GM12875 (cell line): Measurements from ENCODE around the gene LARP7.
"Not testable (repeated sequence)": the region's sequence is repeated elsewhere in the genome, so short reads cannot be mapped to it uniquely, and the experiment has no call there.

Source experiments
- H3K4me3 ChIP-seq: one replicate; pipeline ENCODE4 v1.5.1; 2011; ENCODE audit warnings: low read depth, low read length, control low read depth
- CTCF ChIP-seq: IDR thresholded peaks from 2 replicates; pipeline ENCODE4 v1.5.1; 2011; ENCODE audit warnings: low read depth, mild to moderate bottlenecking, control low read depth, inconsistent platforms, low read length, moderate library complexity, borderline replicate concordance; ENCODE audit not compliant: insufficient read depth

Gene LARP7

DNA sequence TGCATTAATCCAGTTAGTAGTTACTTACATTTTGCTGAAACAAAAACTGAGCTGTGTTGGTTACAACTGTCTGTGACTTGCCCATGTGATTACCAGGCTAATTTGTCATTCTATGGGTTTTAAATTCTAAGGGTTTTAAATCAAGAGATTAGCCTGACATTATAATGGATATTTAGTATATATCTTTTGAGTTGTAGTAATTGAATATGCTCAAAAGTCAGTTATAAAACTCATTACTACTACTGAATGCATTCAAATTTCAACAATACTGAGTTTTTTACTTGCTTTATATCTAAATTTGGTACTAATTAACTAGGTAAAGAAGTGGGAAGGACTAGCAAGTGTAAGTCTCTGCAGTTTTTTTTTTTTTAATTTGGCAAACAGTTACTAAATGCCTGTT lies 14.7 kb downstream of the LARP7 start:
- no peak for TF ChIP-seq CTCF
- H3K4me3 ChIP-seq: no peak overlapping the region

DNA sequence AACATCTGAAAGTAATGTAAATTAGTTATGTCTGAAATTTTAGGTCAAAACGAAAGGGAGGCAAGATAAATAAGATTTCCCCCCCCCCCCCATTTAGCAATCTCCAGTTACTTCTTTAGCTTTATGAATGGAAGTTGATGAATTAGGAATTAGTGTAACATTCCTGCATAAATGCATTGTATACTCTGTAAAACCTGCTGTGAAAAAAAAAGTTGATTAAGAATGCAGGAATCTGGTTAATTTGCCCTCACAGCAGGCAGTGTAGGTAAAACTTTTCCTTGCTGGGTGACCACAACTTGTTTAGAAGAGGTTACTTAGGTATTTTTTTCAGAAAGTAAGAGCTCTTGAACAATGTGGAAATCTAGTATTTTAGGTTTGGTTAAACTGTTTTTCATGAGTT lies 15.3 kb downstream of the LARP7 start:
- H3K4me3 ChIP-seq: no peak overlapping the region
- no peak for TF ChIP-seq CTCF

DNA sequence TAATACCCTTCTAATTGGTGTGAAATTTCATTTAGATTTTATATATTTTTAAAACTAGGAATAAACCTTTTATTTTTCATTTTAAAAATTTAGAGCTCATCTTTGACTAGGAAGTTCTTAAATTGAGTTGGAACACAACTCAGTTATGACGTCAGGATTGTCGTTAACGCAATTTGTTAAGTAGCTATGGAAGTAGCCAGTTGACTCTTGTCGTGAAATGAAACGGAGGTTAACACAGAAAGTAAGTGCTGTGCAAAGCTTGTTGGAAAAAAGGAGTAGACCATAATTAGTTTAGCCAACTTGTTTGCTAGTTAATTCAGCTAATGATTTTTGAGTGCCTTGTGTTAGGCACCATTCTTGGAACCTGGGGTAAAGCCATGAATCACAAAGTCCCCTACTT lies 18.3 kb downstream of the LARP7 start:
- TF ChIP-seq CTCF: no peak
- H3K4me3 ChIP-seq: no peak overlapping the region

GRCh38 chr4:112656115-112656514 lies 19.2 kb downstream of the LARP7 start:
- not testable (repeated sequence) for H3K4me3 ChIP-seq

- no peak for TF ChIP-seq CTCF
- no peak overlapping the region for H3K4me3 ChIP-seq
These were observed 27.7 kb downstream of the LARP7 start for GRCh38 chr4:112664611-112665010.

- no peak overlapping the region for H3K4me3 ChIP-seq
These were observed 31.2 kb downstream of the LARP7 start for GRCh38 chr4:112668131-112668530.

GRCh38 chr4:112673076-112673475 lies 36.1 kb downstream of the LARP7 start:
- H3K4me3 ChIP-seq: no peak overlapping the region
- TF ChIP-seq CTCF: no peak

More at GRCh38 chr4:112668131-112668530, 31.2 kb downstream of the LARP7 start:
- no peak for TF ChIP-seq CTCF

DNA sequence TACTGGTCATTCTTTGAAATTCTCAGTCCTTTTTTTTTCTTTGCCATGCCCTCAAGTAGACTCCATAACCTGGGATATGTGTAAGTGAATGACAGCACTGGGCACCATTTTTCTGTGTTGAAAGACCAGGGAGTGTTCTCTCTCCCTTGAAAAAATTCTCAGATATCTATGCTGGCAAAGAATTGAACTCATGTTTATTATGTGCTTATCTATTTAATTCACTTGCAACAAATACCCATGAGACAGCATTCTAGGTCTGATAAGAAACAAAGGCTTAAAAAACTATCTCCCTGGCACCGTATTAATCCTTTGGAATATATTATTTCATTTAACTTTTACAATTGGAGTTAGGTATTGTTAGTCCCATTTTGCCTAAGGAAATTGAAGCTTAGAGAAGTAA lies 36.7 kb downstream of the LARP7 start:
- H3K4me3 ChIP-seq: no peak overlapping the region
- TF ChIP-seq CTCF: no peak
